SJCRH30 (cell line): Measurements from ENCODE around the gene CACNA1C. TPM values are rescaled to one million over a fixed set of nuclear protein-coding genes. Genes with fewer than 3 reads are reported as not detected.

Experiments used
- DNase-seq, 2 experiments: peaks; one replicate each; pipeline ENCODE4 v3.0.0-alpha.2; 2015 to 2020
- H3K27ac ChIP-seq: fragments of 250-450 bp; sonication (Bioruptor Pico); 2 replicates; pipeline ENCODE4 v1.5.1; 2020; ENCODE audit warnings: mild to moderate bottlenecking, moderate library complexity
- H3K27me3 ChIP-seq: fragments of 250-450 bp; sonication (Bioruptor Pico); 2 replicates; pipeline ENCODE4 v1.5.1; 2020; ENCODE audit warnings: mild to moderate bottlenecking, moderate library complexity
- H3K36me3 ChIP-seq: fragments of 250-450 bp; sonication (Bioruptor Pico); 2 replicates; pipeline ENCODE4 v1.5.1; 2020; ENCODE audit warnings: mild to moderate bottlenecking, moderate library complexity
- H3K4me1 ChIP-seq: fragments of 250-450 bp; sonication (Bioruptor Pico); 2 replicates; pipeline ENCODE4 v1.5.1; 2020; ENCODE audit warnings: mild to moderate bottlenecking, moderate library complexity
- H3K4me3 ChIP-seq: fragments of 250-450 bp; sonication (Bioruptor Pico); 2 replicates; pipeline ENCODE4 v1.5.1; 2020; ENCODE audit warnings: mild to moderate bottlenecking, moderate library complexity
- H3K9me3 ChIP-seq: fragments of 250-450 bp; sonication (Bioruptor Pico); replicated peaks from 2 replicates; pipeline ENCODE4 v1.5.1; 2020; ENCODE audit warnings: mild to moderate bottlenecking, moderate library complexity
- total RNA-seq: library from RNA; depleted of rRNA; stranded (reverse); fragments of >200 nt; shearing (Covaris generic); gene quantifications from 2 replicates; pipeline ENCODE4 v1.2.3, GENCODE V29; 2014

CACNA1C gene
- total RNA-seq, 1 experiment from 2014 or later = not detected

DNA sequence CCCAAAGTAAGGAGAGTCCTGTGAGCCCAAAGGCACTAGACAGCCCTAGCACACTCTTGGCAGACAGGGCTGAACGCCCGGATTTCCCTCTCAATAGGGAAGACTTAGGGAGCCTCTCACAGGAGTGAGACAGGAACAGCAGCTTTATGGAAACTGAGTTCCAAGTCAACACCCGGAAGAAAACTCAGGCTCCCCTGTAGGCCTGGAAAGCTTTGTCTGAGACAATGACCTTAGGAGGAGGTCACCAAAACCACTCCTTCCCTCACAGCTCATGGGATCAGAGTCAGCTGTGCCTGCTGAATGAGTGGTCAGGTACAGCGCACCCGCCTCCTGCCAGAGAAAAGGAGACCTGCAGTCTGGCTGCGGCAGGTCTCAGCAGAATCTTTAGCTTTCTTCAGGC, 229.5 kb downstream of the CACNA1C start:
- Histone ChIP-seq H3K36me3 (no peaks in the 10 kb centered on the region), H3K9me3 (no peaks in the 10 kb centered on the region), H3K4me3 (no peak overlapping the region), H3K4me1 (no peaks in the 10 kb centered on the region), H3K27ac (no peak overlapping the region), H3K27me3 (peaks cover 30% of the 10 kb centered on the region)
- no peak for DNase-seq

DNA sequence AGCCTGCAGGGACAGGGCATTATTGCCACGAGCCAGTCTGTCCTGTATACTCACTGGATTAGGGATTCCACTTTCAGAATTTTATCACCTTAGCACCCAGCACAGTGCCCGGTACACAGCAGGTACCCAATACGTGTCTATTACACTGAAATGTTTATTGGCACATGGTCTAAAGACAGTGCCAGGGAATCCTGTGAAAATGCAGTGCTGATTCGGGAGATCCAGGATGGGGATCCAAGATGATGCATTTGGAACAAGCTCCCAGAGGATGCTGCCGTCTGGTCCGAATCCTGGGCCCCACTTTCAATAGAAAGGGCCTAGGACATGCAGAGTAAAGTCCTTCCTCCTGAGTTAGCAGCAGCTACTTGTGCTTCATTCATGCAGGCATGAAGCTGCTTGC, 230.7 kb downstream of the CACNA1C start:
- Histone ChIP-seq H3K4me1 (no peaks in the 10 kb centered on the region), H3K4me3 (no peak overlapping the region), H3K27me3 (peaks cover 30% of the 10 kb centered on the region), H3K9me3 (no peaks in the 10 kb centered on the region), H3K36me3 (no peaks in the 10 kb centered on the region), H3K27ac (no peak overlapping the region)
- DNase-seq = no peak

DNA sequence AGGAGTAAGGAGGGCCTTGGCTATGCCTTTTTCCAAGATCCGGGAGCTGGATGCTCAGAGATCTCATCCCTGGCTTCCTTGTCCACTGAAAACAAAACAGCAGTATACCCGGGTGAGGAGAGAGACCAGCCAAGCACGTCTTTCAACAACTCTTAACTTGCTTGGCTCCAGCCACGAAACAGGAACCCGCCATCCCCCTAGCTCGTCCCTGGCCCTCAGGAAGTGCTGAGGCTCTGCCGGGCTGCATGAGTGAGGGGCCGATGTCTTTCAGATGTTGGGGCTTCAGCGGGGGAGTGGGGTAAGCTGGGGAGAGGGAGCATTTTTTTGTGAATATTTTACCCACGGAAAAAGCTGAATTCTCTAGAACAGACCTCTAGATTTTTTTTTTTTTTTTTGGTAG, 231.1 kb downstream of the CACNA1C start:
- Histone ChIP-seq H3K27me3 (peaks cover 30% of the 10 kb centered on the region), H3K4me1 (no peaks in the 10 kb centered on the region), H3K27ac (no peak overlapping the region), H3K9me3 (no peaks in the 10 kb centered on the region), H3K4me3 (no peak overlapping the region), H3K36me3 (no peaks in the 10 kb centered on the region)
- DNase-seq = no peak

DNA sequence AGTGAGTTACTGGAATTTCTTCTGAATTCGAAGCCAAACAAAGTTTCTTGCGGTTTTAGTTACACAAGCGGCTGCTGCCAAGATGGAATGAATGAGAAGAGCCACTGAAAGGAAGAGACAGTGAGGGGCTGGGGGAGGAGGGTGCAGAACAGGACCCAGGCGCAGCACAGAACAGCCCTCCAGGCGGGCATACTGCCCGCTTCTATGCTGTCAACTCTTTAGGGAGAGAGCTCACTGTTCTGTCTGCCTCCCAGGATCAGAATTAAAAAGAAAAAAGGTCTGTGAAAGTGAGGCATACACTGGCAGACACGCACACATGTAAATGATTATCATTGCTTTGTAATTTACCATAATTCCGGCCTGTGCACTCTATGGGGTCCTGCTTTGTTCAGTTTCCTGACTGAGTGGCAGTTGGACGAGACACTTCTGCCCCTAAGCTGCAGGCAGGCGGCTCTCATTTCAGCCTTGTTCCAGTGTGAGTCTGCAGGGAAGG, 231.6 kb downstream of the CACNA1C start:
- Histone ChIP-seq H3K4me3 (no peak overlapping the region), H3K4me1 (no peaks in the 10 kb centered on the region), H3K27me3 (peaks cover 29% of the 10 kb centered on the region), H3K9me3 (no peaks in the 10 kb centered on the region), H3K27ac (no peak overlapping the region), H3K36me3 (no peaks in the 10 kb centered on the region)
- DNase-seq = no peak

DNA sequence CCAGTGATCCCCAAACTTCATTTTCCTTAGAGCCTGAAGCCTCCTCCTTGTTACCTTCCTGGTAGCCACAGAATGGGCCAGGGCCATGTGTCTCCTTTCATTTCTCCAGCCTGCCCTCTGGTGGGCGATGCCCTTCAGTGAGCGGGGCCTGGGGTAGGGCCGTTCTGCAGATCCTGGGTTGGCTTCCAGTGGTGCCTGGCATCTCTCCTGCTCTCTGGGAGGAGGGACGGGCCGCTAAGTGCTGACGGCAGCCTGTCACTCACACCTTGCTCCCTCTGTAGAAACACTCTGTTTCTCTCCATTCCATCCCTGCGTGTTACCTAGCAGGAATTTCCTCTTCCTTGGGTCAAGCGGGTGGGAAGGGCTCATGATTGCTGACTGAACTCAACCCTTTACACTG, 232.1 kb downstream of the CACNA1C start:
- peak; percentile 50 to 58 for DNase-seq

DNA sequence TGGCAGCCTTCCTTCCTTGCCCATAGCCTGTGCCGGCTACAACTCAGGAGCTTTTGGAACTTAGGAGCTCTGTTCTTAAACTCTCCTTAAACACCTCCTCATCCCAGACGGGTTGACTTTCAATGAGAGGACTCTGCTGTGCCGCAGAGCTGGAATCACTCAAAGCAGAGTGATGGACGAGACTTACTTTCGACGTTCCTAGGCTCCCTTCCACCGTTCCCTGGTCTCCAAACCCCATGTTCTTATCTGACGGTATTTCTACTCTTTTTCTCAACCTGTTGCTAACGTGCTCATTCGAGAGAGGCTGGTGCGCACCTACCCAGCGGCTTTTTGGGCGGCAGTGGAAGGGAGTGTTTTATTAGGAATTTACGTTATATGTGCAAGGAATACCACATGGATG, 232.7 kb downstream of the CACNA1C start:
- H3K36me3 ChIP-seq = no peaks in the 10 kb centered on the region
- DNase-seq = no peak
- peaks cover 30% of the 10 kb centered on the region for H3K27me3 ChIP-seq
- H3K4me3 ChIP-seq = no peak overlapping the region
- no peak overlapping the region for H3K27ac ChIP-seq
- H3K4me1 ChIP-seq = no peaks in the 10 kb centered on the region
- no peaks in the 10 kb centered on the region for H3K9me3 ChIP-seq

More for the DNA sequence above, 232.1 kb downstream of the CACNA1C start:
- H3K27ac ChIP-seq = no peak overlapping the region
- peaks cover 26% of the 10 kb centered on the region for H3K27me3 ChIP-seq
- no peaks in the 10 kb centered on the region for H3K4me1 ChIP-seq
- H3K4me3 ChIP-seq = no peak overlapping the region
- H3K9me3 ChIP-seq = no peaks in the 10 kb centered on the region
- no peaks in the 10 kb centered on the region for H3K36me3 ChIP-seq

DNA sequence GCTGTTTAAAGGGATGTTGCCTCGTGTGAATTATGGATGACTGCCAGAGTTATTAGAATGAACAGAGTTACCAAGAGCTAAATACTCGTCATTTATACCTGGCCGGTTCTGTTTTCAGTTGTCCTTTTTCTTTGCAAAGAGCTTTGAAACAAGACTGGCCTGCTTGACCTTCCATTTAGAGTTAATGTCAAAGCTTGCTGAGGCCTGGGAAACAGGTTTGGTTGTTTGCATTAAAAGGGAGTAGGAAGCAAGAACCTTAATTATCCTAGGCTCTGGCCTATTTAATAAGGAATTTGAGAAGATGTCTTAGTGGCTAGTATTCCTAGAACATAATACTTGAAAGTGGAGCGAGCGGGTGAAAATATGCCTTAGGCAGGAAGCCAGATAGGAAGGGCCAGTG, 233.3 kb downstream of the CACNA1C start:
- H3K4me1 ChIP-seq = no peaks in the 10 kb centered on the region
- peaks cover 35% of the 10 kb centered on the region for H3K27me3 ChIP-seq
- no peak for DNase-seq
- H3K27ac ChIP-seq = no peak overlapping the region
- no peak overlapping the region for H3K4me3 ChIP-seq
- no peaks in the 10 kb centered on the region for H3K9me3 ChIP-seq
- H3K36me3 ChIP-seq = no peaks in the 10 kb centered on the region

DNA sequence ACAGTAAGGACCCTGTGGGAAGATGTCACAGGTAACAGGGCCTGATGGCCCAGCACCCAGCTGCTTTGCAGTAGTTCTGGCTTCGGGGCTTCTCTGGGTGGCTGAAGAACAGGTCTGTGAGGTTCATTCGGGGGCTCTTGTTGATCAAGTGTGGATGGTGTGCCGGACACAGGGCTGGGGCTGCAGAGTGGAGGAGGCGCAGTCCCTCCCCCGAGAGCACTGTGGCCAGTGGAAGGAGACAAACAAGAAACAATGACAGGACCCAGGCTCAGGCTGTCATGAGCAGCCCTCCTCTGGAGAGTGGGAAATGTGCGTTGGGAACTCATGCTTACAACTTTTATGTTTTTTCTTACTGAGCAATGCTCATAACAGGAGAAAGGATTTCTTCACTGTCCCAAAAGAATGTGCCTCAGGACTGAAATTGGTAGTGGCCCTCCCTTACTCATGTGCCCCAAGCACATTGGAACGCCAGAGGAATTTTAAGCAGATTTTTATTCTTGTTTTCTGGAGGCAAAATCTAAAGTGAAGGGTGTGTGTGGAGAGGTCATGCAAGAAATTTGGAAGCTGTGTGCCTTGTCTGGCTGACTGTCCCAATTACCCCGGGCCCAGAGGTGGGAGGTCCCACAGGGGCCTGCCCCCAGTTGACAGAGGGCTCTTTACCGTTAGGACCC, 233.8 kb downstream of the CACNA1C start:
- Histone ChIP-seq H3K27me3 (peaks cover 35% of the 10 kb centered on the region), H3K4me1 (no peaks in the 10 kb centered on the region), H3K9me3 (no peaks in the 10 kb centered on the region), H3K36me3 (no peaks in the 10 kb centered on the region), H3K4me3 (no peak overlapping the region), H3K27ac (no peak overlapping the region)
- DNase-seq = no peak

DNA sequence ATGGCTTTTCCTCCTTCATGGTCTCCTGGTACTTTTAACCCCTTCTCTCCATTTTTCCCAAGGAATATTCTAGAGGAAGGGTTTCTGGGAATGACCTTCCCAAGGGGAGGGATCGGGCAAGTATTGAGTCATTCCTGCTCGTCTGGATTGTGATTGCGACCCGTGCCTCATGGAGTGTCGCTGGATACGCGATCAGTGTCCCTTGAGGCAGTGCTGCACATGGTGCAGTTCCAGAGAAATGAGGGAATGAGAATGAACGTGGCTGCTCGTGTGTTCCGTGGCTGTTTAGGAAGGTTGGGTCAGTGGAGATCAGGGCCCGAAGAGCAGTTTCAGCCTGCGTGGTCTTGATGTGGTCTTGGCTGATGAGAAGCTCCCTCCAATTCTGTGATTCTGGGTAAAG, 234.4 kb downstream of the CACNA1C start:
- Histone ChIP-seq H3K36me3 (no peaks in the 10 kb centered on the region), H3K27me3 (peaks cover 35% of the 10 kb centered on the region), H3K27ac (no peak overlapping the region), H3K4me3 (no peak overlapping the region), H3K9me3 (no peaks in the 10 kb centered on the region), H3K4me1 (no peaks in the 10 kb centered on the region)
- DNase-seq = no peak

DNA sequence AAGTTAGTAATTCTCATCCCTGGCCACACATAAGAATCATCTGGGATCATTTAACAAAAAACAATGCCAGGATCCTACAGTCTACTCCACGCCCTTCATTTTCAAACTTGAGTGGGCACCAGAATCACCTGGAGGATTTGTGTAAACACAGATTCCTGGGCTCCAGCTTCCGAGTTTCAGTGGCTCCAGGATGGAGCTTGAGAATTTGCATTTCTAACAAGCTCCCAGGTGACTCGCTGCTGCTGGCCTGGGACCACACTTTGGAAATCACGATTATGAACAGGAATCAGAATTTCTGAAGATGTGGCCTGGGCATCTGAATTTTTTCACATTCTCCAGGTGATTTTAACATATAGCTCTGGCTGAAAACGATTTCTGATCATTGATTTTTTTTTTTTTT, 234.8 kb downstream of the CACNA1C start:
- Histone ChIP-seq H3K36me3 (no peaks in the 10 kb centered on the region), H3K9me3 (no peaks in the 10 kb centered on the region), H3K27ac (no peak overlapping the region), H3K4me1 (no peaks in the 10 kb centered on the region), H3K27me3 (peaks cover 35% of the 10 kb centered on the region), H3K4me3 (no peak overlapping the region)
- DNase-seq = no peak

DNA sequence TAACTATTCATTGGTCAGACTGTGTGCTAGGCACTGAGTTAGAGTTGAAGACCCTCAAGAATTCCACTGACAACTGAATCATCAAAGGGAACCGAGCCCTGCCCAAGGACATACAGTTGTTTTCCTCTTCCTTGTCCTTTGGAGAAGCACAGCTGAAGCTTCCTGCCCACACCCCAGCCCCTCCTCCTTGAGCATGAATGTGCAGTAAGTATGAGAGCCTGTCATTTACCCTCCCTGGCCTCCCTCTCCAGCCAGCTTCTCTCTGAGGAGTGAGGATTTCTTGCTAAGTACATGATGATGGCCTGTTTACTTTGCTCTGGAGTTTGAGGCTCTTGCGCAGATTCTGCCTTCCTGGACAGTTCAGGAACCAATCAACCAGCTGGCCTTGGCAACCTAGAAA, 235.2 kb downstream of the CACNA1C start:
- Histone ChIP-seq H3K36me3 (no peaks in the 10 kb centered on the region), H3K4me1 (no peaks in the 10 kb centered on the region), H3K4me3 (no peak overlapping the region), H3K9me3 (no peaks in the 10 kb centered on the region), H3K27ac (no peak overlapping the region), H3K27me3 (peaks cover 35% of the 10 kb centered on the region)
- DNase-seq = no peak

DNA sequence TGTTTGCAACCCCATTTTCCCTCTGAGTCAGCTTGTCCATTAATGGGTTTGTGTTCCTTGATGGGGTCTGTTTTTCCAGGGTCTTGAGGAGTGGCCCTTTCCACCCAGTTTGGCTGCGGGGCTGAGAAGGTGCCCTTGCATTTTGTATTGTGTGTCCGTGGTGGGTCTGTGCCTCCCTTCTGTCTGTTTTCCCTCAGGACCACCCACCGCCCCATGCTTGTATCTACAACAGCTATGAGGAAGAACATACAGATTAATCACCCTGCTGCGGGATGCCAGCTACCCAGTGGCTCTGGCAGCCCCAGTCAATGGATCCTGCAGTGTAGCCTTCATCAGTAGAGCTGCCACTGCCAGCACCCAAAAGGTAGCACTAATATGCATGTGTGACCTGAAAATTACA, 235.7 kb downstream of the CACNA1C start:
- Histone ChIP-seq H3K36me3 (no peaks in the 10 kb centered on the region), H3K4me1 (no peaks in the 10 kb centered on the region), H3K4me3 (no peak overlapping the region), H3K27me3 (peaks cover 38% of the 10 kb centered on the region), H3K9me3 (no peaks in the 10 kb centered on the region), H3K27ac (no peak overlapping the region)
- no peak for DNase-seq

DNA sequence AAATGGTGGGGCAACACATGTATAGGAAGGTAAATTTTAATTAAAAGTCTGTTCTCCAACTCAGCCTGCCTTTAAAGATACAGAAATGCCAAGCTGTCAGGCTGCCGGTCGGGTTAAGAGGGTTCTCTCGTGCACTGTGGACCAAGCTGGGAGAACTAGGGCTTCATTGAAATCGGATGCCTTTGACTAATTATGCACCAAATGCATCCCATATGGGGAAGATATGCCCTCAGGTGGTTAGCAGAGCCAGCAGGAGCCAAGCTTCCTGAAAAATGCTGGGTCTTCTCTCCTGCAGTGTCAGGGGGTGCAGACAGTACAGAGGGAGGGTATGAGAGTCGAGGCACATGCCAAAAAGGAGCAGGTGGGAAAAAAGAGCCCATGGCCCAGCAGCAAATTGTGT, 236.1 kb downstream of the CACNA1C start:
- Histone ChIP-seq H3K27ac (no peak overlapping the region), H3K36me3 (no peaks in the 10 kb centered on the region), H3K9me3 (no peaks in the 10 kb centered on the region), H3K4me1 (no peaks in the 10 kb centered on the region), H3K27me3 (peaks cover 34% of the 10 kb centered on the region), H3K4me3 (no peak overlapping the region)
- DNase-seq = no peak

DNA sequence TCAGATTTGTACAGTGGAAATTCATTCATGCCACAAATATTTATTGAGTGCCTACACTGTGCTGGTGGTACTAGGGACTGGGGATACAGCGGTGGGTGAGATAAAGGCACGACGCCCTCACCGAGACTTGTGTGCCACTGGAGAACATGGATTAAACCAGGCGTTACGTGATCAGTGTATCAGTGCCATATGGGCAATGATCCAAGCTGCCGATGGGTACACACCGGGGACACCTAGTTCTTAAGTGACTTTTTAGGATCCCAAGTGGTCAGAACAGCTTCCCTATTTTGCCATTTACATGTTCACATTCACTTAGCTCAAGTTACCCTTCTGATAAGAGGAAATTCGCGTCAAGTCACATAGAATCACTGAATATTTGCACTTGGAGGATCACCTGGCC, 236.7 kb downstream of the CACNA1C start:
- no peak overlapping the region for H3K4me3 ChIP-seq
- no peaks in the 10 kb centered on the region for H3K36me3 ChIP-seq
- no peak for DNase-seq
- H3K4me1 ChIP-seq = no peaks in the 10 kb centered on the region
- no peaks in the 10 kb centered on the region for H3K9me3 ChIP-seq
- peaks cover 30% of the 10 kb centered on the region for H3K27me3 ChIP-seq
- H3K27ac ChIP-seq = no peak overlapping the region

DNA sequence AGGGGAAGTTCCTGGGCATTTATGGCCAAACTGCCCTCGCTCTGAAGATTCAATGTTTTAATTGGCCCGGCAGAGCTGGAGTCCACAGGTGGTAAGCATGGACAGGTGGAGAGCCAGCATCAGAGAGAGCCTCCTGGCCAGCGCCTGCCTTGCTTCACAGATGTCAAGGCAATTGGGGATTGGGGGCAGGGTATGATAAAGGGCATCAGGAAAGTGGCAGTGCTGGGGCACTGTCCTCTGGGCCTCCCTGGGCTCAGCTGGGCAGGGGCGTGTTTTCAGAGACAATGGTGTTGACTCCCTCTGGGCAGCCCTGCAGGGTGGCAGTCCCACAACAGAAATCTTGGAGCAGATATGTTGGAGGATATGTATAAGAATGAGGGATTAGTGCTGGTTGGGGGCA, 237.3 kb downstream of the CACNA1C start:
- Histone ChIP-seq H3K36me3 (no peaks in the 10 kb centered on the region), H3K9me3 (no peaks in the 10 kb centered on the region), H3K4me1 (no peaks in the 10 kb centered on the region), H3K27me3 (peaks cover 26% of the 10 kb centered on the region), H3K4me3 (no peak overlapping the region), H3K27ac (no peak overlapping the region)
- no peak for DNase-seq

DNA sequence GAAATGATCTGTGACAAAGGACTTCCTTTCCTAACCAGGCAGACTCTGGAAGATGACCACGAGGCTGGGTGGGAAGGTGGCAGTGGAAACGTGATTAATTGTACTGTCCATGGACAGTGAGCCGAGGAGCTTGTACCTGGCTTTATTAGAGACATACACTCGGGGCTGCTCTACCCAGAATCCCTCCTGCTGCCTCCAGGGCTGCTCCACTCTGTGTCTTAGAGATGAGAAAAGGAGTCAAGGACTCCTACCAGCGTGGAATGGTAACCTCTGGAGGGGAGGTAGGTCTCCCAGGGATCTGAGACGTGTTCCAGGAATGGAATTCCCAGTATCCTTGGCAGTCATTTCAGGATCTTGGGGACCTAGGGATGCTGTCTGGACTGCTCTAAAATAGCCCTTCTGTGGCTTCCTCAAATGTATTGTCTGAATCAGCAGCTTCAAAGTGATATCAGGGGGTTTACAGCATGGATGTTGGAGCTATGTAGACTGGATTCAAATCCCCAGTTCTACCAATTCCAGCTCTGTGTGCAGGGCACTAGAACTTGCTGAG, 237.8 kb downstream of the CACNA1C start:
- no peak for DNase-seq
- H3K27me3 ChIP-seq = peaks cover 21% of the 10 kb centered on the region
- H3K9me3 ChIP-seq = no peaks in the 10 kb centered on the region
- no peak overlapping the region for H3K27ac ChIP-seq
- no peak overlapping the region for H3K4me3 ChIP-seq
- no peaks in the 10 kb centered on the region for H3K36me3 ChIP-seq
- no peaks in the 10 kb centered on the region for H3K4me1 ChIP-seq
